Measurements from ENCODE around the gene RASD2.
"Not testable (repeated sequence)": the region's sequence is repeated elsewhere in the genome, so short reads cannot be mapped to it uniquely, and the experiment has no call there.

- TF ChIP-seq, protein P1, sequence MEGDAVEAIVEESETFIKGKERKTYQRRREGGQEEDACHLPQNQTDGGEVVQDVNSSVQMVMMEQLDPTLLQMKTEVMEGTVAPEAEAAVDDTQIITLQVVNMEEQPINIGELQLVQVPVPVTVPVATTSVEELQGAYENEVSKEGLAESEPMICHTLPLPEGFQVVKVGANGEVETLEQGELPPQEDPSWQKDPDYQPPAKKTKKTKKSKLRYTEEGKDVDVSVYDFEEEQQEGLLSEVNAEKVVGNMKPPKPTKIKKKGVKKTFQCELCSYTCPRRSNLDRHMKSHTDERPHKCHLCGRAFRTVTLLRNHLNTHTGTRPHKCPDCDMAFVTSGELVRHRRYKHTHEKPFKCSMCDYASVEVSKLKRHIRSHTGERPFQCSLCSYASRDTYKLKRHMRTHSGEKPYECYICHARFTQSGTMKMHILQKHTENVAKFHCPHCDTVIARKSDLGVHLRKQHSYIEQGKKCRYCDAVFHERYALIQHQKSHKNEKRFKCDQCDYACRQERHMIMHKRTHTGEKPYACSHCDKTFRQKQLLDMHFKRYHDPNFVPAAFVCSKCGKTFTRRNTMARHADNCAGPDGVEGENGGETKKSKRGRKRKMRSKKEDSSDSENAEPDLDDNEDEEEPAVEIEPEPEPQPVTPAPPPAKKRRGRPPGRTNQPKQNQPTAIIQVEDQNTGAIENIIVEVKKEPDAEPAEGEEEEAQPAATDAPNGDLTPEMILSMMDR (IDR thresholded peaks at IDR 0.05), result not testable (repeated sequence)
- not testable (repeated sequence) for TF ChIP-seq POLR2A (IDR thresholded peaks at IDR 0.05)
These were observed 49.3 kb upstream of the RASD2 start for GRCh38 chr22:35491061-35491907.

Data from Peyer's patch (tissue), 4 donors.